Mesenchymal stem cell (in vitro differentiated cells and primary cell): ENCODE data around the gene ETNPPL.

Experiments used
- DNase-seq: peaks from one replicate; pipeline ENCODE4 v3.0.0-alpha.2; 2013
- H2AFZ ChIP-seq: one replicate; pipeline ENCODE4 v1.6.1; 2013; ENCODE audit warnings: low read depth, mild to moderate bottlenecking, control low read depth, inconsistent platforms, low read length, moderate library complexity
- H2AK5ac ChIP-seq: 2 replicates; pipeline ENCODE4 v1.6.1; 2013; ENCODE audit warnings: low read length, moderate library complexity, mild to moderate bottlenecking, inconsistent platforms; ENCODE audit not compliant: severe bottlenecking
- H2BK120ac ChIP-seq: one replicate; pipeline ENCODE4 v1.6.1; 2013; ENCODE audit warnings: low read depth, mild to moderate bottlenecking, inconsistent platforms, low read length, moderate library complexity
- H2BK12ac ChIP-seq, 2 experiments: one replicate each; pipeline ENCODE4 v1.6.1; 2013; ENCODE audit warnings: inconsistent platforms in 2 of 2, low read length in 2 of 2, mild to moderate bottlenecking in 2 of 2, moderate library complexity in 2 of 2, control low read depth in 1 of 2
- H2BK15ac ChIP-seq: one replicate; pipeline ENCODE4 v1.6.1; 2013; ENCODE audit warnings: mild to moderate bottlenecking, low read depth, inconsistent platforms; ENCODE audit not compliant: poor library complexity, severe bottlenecking
- H2BK5ac ChIP-seq: 2 replicates; pipeline ENCODE4 v1.6.1; 2013; ENCODE audit warnings: low read depth, mild to moderate bottlenecking, low read length, control low read depth, inconsistent platforms; ENCODE audit not compliant: poor library complexity, severe bottlenecking
- H3K14ac ChIP-seq, 2 experiments: one replicate each; pipeline ENCODE4 v1.6.1; 2013; ENCODE audit warnings: inconsistent platforms in 2 of 2, low read length in 2 of 2, control low read depth in 1 of 2, mild to moderate bottlenecking in 1 of 2, moderate library complexity in 1 of 2
- H3K18ac ChIP-seq, 2 experiments: one replicate each; pipeline ENCODE4 v1.6.1; 2013; ENCODE audit warnings: inconsistent platforms in 2 of 2, low read length in 2 of 2, control low read depth in 1 of 2, low read depth in 1 of 2, mild to moderate bottlenecking in 1 of 2
- H3K23ac ChIP-seq, 2 experiments: one replicate each; pipeline ENCODE4 v1.6.1; 2013; ENCODE audit warnings: inconsistent platforms in 2 of 2, low read length in 2 of 2, mild to moderate bottlenecking in 2 of 2, moderate library complexity in 2 of 2, control low read depth in 1 of 2
- H3K27ac ChIP-seq: 2 replicates; pipeline ENCODE4 v1.5.1; 2013; ENCODE audit warnings: mild to moderate bottlenecking, moderate library complexity, low read length, control low read depth, inconsistent platforms; ENCODE audit not compliant: poor library complexity, severe bottlenecking
- H3K27me3 ChIP-seq, 2 experiments: 2 replicates each; pipeline versions ENCODE4 v1.6.1 to v1.7.0; 2013; ENCODE audit warnings: low read length in 2 of 2, mild to moderate bottlenecking in 2 of 2, moderate library complexity in 2 of 2, control low read depth in 1 of 2, inconsistent platforms in 1 of 2; ENCODE audit not compliant: control insufficient read depth in 1 of 2, insufficient read depth in 1 of 2
- H3K36me3 ChIP-seq, 2 experiments: 2 replicates each; pipeline versions ENCODE4 v1.6.1 to v1.7.0; 2013; ENCODE audit warnings: low read length in 2 of 2, control low read depth in 1 of 2, inconsistent platforms in 1 of 2, low read depth in 1 of 2, mild to moderate bottlenecking in 1 of 2; ENCODE audit not compliant: insufficient read depth in 2 of 2, control insufficient read depth in 1 of 2
- H3K4ac ChIP-seq, 2 experiments: one replicate each; pipeline ENCODE4 v1.6.1; 2013; ENCODE audit warnings: inconsistent platforms in 2 of 2, low read length in 2 of 2, mild to moderate bottlenecking in 2 of 2, moderate library complexity in 2 of 2, control low read depth in 1 of 2, low read depth in 1 of 2
- H3K4me1 ChIP-seq: 2 replicates; pipeline ENCODE4 v1.6.1; 2013; ENCODE audit warnings: low read depth, low read length, control low read depth; ENCODE audit not compliant: control insufficient read depth, insufficient read depth
- H3K4me2 ChIP-seq: 2 replicates; pipeline ENCODE4 v1.6.1; 2013; ENCODE audit warnings: low read length, mild to moderate bottlenecking, inconsistent platforms; ENCODE audit not compliant: poor library complexity, severe bottlenecking
- H3K4me3 ChIP-seq, 2 experiments: 2 replicates each; pipeline versions ENCODE4 v1.5.1 to v1.7.0; 2013; ENCODE audit warnings: low read length in 2 of 2, mild to moderate bottlenecking in 2 of 2, control low read depth in 1 of 2, low read depth in 1 of 2; ENCODE audit not compliant: insufficient read depth in 1 of 2
- H3K79me1 ChIP-seq: replicated peaks from 2 replicates; pipeline ENCODE4 v1.6.1; 2013; ENCODE audit warnings: mild to moderate bottlenecking, control low read depth, low read length, inconsistent platforms; ENCODE audit not compliant: poor library complexity, severe bottlenecking
- H3K9ac ChIP-seq: 2 replicates; pipeline ENCODE4 v1.7.0; 2013; ENCODE audit warnings: mild to moderate bottlenecking, low read length, moderate library complexity
- H3K9me3 ChIP-seq: 2 replicates; pipeline ENCODE4 v1.7.0; 2013; ENCODE audit warnings: mild to moderate bottlenecking, low read length; ENCODE audit not compliant: control insufficient read depth
- H4K8ac ChIP-seq: one replicate; pipeline ENCODE4 v1.6.1; 2013; ENCODE audit warnings: inconsistent platforms, mild to moderate bottlenecking, low read length, moderate library complexity
- H4K91ac ChIP-seq: one replicate; pipeline ENCODE4 v1.6.1; 2013; ENCODE audit warnings: mild to moderate bottlenecking, low read length, inconsistent platforms
- WGBS: methylation state at CpG from one replicate; pipeline ENCODE4 v1.1.7; 2013; ENCODE audit warnings: mixed read lengths; 5-methylcytosine and 5-hydroxymethylcytosine counted together

The ETNPPL gene

DNA sequence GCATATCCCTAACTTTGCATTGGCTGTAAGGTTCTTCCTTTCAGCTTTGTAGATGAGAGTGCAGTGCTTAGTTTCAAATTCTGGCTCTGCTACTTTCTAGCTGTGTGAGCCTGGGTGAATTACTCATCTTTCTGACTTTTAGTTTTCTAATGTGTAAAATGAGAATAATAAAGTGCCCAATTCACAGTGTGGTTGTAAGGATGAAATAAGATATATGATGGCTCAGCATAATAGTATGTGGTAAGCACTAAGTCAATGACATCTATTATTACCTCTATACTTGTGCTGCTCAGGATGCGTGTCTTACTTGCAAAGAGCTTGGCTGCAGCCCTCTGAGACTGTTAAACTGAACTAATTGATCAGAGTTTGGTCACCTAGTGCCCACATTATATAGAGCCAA lies 30.6 kb upstream of the ETNPPL start:
- Histone ChIP-seq H3K27me3 (no peaks in the 10 kb centered on the region), H3K4ac (no peak overlapping the region), H4K8ac (no peak overlapping the region), H3K36me3 (no peaks in the 10 kb centered on the region), H2AK5ac (peak overlapping the region; percentile 15), H2BK5ac (no peak overlapping the region), H3K9me3 (no peaks in the 10 kb centered on the region), H2BK15ac (no peak overlapping the region), H3K79me1 (no peaks in the 10 kb centered on the region), H3K23ac (no peak overlapping the region), H3K4me3 (no peak overlapping the region), H3K4me2 (no peak overlapping the region), H3K27ac (peak overlapping the region; percentile 75), H2BK12ac (no peak overlapping the region), H4K91ac (no peak overlapping the region), H3K9ac (no peak overlapping the region), H2BK120ac (no peak overlapping the region), H3K4me1 (no peaks in the 10 kb centered on the region), H3K14ac (no peak overlapping the region), H2AFZ (no peak overlapping the region), H3K18ac (no peak overlapping the region)
- no peak for DNase-seq
- WGBS, result 97% methylated on average over 1 of the region's 1 CpG

DNA sequence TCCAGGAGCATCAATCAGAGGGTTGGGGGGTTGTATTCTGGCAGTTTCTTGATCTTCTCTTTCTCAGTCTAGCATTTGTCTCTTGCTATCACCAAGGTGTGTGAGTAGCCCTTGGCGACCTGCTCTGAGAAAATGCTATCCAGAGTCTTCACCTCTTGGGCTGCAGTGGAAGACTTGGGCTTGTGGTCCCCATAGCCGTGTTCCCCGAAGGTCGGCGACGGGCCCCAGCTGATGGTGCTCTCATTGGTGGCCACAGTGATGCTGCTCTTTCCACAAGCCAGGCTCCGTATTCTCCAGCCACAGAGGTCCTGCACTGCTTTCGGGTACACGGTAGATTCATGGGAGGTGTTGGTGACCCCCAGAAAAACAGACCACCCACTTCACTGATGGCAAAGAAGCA lies 25.9 kb upstream of the ETNPPL start:
- Histone ChIP-seq H2BK5ac (no peak overlapping the region), H2AFZ (no peak overlapping the region), H3K79me1 (no peaks in the 10 kb centered on the region), H3K27me3 (no peaks in the 10 kb centered on the region), H2AK5ac (no peak overlapping the region), H2BK120ac (no peak overlapping the region), H4K8ac (no peak overlapping the region), H3K27ac (no peak overlapping the region), H3K4me3 (no peak overlapping the region), H2BK12ac (no peak overlapping the region), H3K9ac (no peak overlapping the region), H2BK15ac (no peak overlapping the region), H3K23ac (no peak overlapping the region), H3K9me3 (no peaks in the 10 kb centered on the region), H4K91ac (no peak overlapping the region), H3K4me1 (no peaks in the 10 kb centered on the region), H3K4ac (no peak overlapping the region), H3K14ac (no peak overlapping the region), H3K18ac (no peak overlapping the region), H3K36me3 (no peaks in the 10 kb centered on the region), H3K4me2 (no peak overlapping the region)
- 96% methylated on average over 9 of the region's 9 CpGs for WGBS
- DNase-seq, result no peak

DNA sequence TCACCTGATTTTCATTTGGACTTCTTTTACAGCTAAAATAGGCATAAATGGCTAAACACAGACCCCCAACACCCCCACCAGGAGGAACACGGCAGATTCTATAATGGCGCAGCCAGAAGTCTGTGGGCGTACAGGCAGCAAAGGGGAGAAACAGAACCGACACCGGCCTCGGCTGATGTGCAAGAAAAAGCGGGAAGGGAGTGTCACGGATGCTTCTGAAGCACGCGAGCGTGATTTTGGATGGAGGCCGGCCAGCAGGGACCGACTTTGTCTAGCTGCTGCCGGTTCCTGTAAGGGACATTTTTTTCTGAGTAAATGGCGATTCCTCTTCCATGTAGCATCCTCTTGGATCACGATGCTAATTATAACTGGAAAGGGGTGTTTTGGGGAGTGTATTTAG lies 24.9 kb upstream of the ETNPPL start:
- H4K8ac ChIP-seq, result no peak overlapping the region
- H3K27ac ChIP-seq, result no peak overlapping the region
- H3K36me3 ChIP-seq, result no peaks in the 10 kb centered on the region
- DNase-seq, result no peak
- no peak overlapping the region for H4K91ac ChIP-seq
- no peaks in the 10 kb centered on the region for H3K79me1 ChIP-seq
- no peak overlapping the region for H2BK12ac ChIP-seq
- no peaks in the 10 kb centered on the region for H3K27me3 ChIP-seq
- no peak overlapping the region for H2BK5ac ChIP-seq
- no peak overlapping the region for H2AK5ac ChIP-seq
- no peak overlapping the region for H3K18ac ChIP-seq
- no peak overlapping the region for H3K4ac ChIP-seq
- no peak overlapping the region for H2AFZ ChIP-seq
- no peak overlapping the region for H3K14ac ChIP-seq
- 96% methylated on average over 16 of the region's 16 CpGs for WGBS
- no peak overlapping the region for H3K23ac ChIP-seq
- H3K4me3 ChIP-seq, result no peak overlapping the region
- H3K9me3 ChIP-seq, result no peaks in the 10 kb centered on the region
- H3K4me1 ChIP-seq, result no peaks in the 10 kb centered on the region
- H3K9ac ChIP-seq, result no peak overlapping the region
- H2BK15ac ChIP-seq, result no peak overlapping the region
- H2BK120ac ChIP-seq, result no peak overlapping the region
- no peak overlapping the region for H3K4me2 ChIP-seq

DNA sequence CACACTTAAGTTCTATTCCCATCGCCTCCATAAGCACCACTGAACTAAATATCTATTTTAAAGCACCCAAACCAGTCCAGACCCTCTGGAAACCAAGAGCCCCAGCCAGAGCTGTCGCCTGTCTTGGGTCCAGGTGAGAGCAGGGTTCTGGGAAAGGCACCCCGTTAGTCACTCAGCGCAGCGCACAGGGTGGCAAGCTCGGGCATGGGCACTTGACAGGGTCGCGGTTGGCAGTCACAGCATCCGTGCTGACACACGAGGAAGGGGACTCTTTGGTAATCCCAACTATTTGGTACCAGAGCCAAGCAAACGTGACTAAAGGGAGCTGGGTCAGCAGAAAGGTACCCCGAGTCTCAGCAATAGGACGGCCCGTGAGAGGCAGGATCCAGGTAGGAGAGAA lies 24.3 kb upstream of the ETNPPL start:
- Histone ChIP-seq H2BK12ac (no peak overlapping the region), H3K4me3 (no peak overlapping the region), H2AK5ac (no peak overlapping the region), H3K4ac (no peak overlapping the region), H3K4me2 (no peak overlapping the region), H4K8ac (no peak overlapping the region), H3K27me3 (no peaks in the 10 kb centered on the region), H3K79me1 (no peaks in the 10 kb centered on the region), H3K23ac (no peak overlapping the region), H2BK120ac (no peak overlapping the region), H3K4me1 (no peaks in the 10 kb centered on the region), H2BK5ac (no peak overlapping the region), H3K18ac (no peak overlapping the region), H3K14ac (no peak overlapping the region), H2BK15ac (no peak overlapping the region), H3K27ac (no peak overlapping the region), H4K91ac (no peak overlapping the region), H2AFZ (no peak overlapping the region), H3K36me3 (no peaks in the 10 kb centered on the region), H3K9me3 (no peaks in the 10 kb centered on the region), H3K9ac (no peak overlapping the region)
- 93% methylated on average over 14 of the region's 14 CpGs for WGBS
- no peak for DNase-seq
